K562 treated with DMSO at 1 percent for 48 hours (cell line): ENCODE measurements around the gene PRKAR2B. TPM values are rescaled to one million over a fixed set of nuclear protein-coding genes. Genes with fewer than 3 reads are reported as not detected.

Experiments
- total RNA-seq: library from RNA; unstranded; fragments of 300-600 nt; gene quantifications from 2 replicates; pipeline ENCODE4 v1.2.3, GENCODE V29; 2022; ENCODE audit warnings: low replicate concordance; ENCODE audit errors: extremely low read depth

PRKAR2B gene
- total RNA-seq, result not detected in 2 replicates

GRCh38 chr7:107044347-107045194 lies at the start of gene PRKAR2B:
TSS of gene PRKAR2B (plus strand) at chr7:107044705. CDS start at chr7:107044908, 203 bp downstream.

DNA sequence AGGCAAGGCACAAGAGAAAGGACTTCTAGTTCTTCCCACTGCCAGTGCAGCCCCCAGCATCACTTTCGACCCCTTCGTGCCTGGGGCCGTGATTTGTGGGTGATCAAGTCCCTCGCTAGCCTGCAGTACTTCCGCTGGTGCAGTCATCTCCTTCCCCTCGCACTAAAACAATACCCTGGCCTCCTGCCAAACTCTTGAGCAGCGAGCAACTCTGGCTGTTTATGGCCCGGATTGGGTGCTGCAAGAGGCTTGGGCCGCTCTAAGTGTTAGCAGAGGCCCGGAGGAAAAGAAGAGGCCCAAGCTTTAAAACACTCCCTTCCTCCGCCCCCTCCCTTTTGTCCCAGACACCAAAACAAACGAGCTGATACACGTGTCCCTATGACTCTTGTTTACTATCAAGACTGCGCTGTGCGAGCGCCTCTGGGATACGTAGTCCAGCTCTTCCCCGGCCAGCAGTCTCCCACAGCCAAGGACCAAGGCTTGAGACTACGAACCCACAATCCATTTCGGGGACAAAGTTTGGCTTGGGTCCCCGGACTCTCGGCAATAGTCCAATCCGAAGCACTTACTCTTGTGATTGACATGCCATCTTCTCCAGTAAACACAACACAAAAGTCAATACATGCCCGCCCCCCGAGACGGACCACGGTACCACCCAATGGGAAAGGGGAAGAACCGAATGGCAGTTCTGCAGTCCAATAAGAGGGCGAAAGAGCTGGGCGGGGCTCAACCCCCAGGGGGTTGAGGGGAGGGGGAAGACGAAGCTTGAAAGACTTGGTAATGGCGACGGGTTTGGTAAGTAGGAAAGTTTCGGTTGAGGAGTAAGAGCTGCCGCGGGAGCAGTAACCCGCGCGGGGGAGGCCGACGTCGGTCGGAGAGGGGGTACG lies 124.0 kb downstream of the PRKAR2B start, which contains the start of gene HBP1:
Gene HBP1, plus strand, starts transcription at position 771 of the 887 bp plus-strand sequence. CDS start 10,891 bp downstream, outside the sequence.

Other genes starting within 250 kb of the PRKAR2B start
- not detected in 2 replicates for gene PIK3CG, start 179.4 kb upstream of the PRKAR2B start, total RNA-seq
- gene HBP1, start 124.3 kb downstream of the PRKAR2B start, total RNA-seq, result not detected in 2 replicates